Activated CD4-positive, alpha-beta T cell treated with anti-CD3 and anti-CD28 coated beads, Interleukin-2, amount 10 ng/mL, durations not matched to agents 7 days and 5 days (primary cell): ENCODE results near the gene LRRC3. TPM values are rescaled to one million over a fixed set of nuclear protein-coding genes. Genes with fewer than 3 reads are reported as not detected.

Source experiments
- CTCF ChIA-PET: fragments of 350-600 bp; sonication (Branson Sonifier 250); formaldehyde crosslinking; loops from one replicate; lab custom pipeline; 2021; ENCODE audit warnings: antibody characterized with exemption; lab: Charles Lee
- POLR2A ChIA-PET: fragments of 350-600 bp; sonication (Branson Sonifier 250); formaldehyde crosslinking; loops from one replicate; lab custom pipeline; 2021; ENCODE audit warnings: antibody characterized with exemption; lab: Charles Lee
- DNase-seq: peaks from one replicate; pipeline ENCODE4 v3.0.0-alpha.2; 2020
- H3K27ac Mint-ChIP-seq: one replicate; pipeline ENCODE4 v1.8.0; 2021; ENCODE audit warnings: mild to moderate bottlenecking, moderate library complexity, mixed read lengths
- H3K27me3 Mint-ChIP-seq: one replicate; pipeline ENCODE4 v1.8.0; 2021; ENCODE audit warnings: mixed read lengths
- H3K36me3 Mint-ChIP-seq: one replicate; pipeline ENCODE4 v1.8.0; 2021; ENCODE audit warnings: low read depth, mixed read lengths
- H3K4me1 Mint-ChIP-seq: one replicate; pipeline ENCODE4 v1.8.0; 2021; ENCODE audit warnings: mixed read lengths
- H3K4me3 Mint-ChIP-seq: one replicate; pipeline ENCODE4 v1.8.0; 2021; ENCODE audit warnings: mild to moderate bottlenecking, moderate library complexity, mixed read lengths
- H3K9me3 Mint-ChIP-seq: one replicate; pipeline ENCODE4 v1.8.0; 2021; ENCODE audit warnings: mixed read lengths
- total RNA-seq, 2 experiments: library from RNA; stranded (reverse); gene quantifications; one replicate each; pipeline ENCODE4 v1.2.3, GENCODE V29; 2021

The LRRC3 gene
- total RNA-seq, 2 experiments from 2014 or later, result 5.0 to 5.1 TPM

GRCh38 chr21:44427241-44428120, 27.8 kb upstream of the LRRC3 start:
- Mint-ChIP-seq H3K36me3 (peaks cover 8% of the 10 kb centered on the region), H3K27me3 (no peaks in the 10 kb centered on the region), H3K27ac (peak overlapping the region; percentile 27), H3K9me3 (peaks cover 13% of the 10 kb centered on the region), H3K4me3 (no peak overlapping the region), H3K4me1 (no peaks in the 10 kb centered on the region)
- ChIA-PET CTCF (interaction anchor here (0.6 to 1.2 kb wide), 2 partner anchors 74 to 158 kb away, joined by 4 read pairs; no protein-coding TSS in a partner anchor), POLR2A (no interaction called here)
- no peak for DNase-seq

- DNase-seq, result peak; percentile 52
- CTCF ChIA-PET, result interaction anchor here (0.6 to 1.2 kb wide), 2 partner anchors 75 to 159 kb away, joined by 4 read pairs; no protein-coding TSS in a partner anchor
- POLR2A ChIA-PET, result no interaction called here
- Mint-ChIP-seq H3K27ac (no peak overlapping the region), H3K36me3 (peaks cover 8% of the 10 kb centered on the region), H3K4me1 (no peaks in the 10 kb centered on the region), H3K4me3 (no peak overlapping the region), H3K9me3 (peaks cover 13% of the 10 kb centered on the region), H3K27me3 (no peaks in the 10 kb centered on the region)
These were observed 26.9 kb upstream of the LRRC3 start for GRCh38 chr21:44428281-44428960.

- Mint-ChIP-seq H3K9me3 (peaks cover 13% of the 10 kb centered on the region), H3K4me3 (no peak overlapping the region), H3K36me3 (peaks cover 8% of the 10 kb centered on the region), H3K4me1 (no peaks in the 10 kb centered on the region), H3K27ac (no peak overlapping the region), H3K27me3 (no peaks in the 10 kb centered on the region)
- ChIA-PET CTCF (interaction anchor here (1.0 kb wide), 1 partner anchor 13 kb away, joined by 4 read pairs; no protein-coding TSS in a partner anchor), POLR2A (no interaction called here)
- DNase-seq, result no peak
These were observed 25.4 kb upstream of the LRRC3 start for GRCh38 chr21:44429894-44430293.

- Mint-ChIP-seq H3K4me3 (no peak overlapping the region), H3K36me3 (peaks cover 8% of the 10 kb centered on the region), H3K9me3 (peaks cover 13% of the 10 kb centered on the region), H3K27ac (no peak overlapping the region), H3K27me3 (no peaks in the 10 kb centered on the region), H3K4me1 (no peaks in the 10 kb centered on the region)
- DNase-seq, result no peak
- ChIA-PET CTCF (interaction anchor here (0.7 kb wide), 1 partner anchor 132 kb away, joined by 3 read pairs; no protein-coding TSS in a partner anchor), POLR2A (no interaction called here)
These were observed 24.0 kb upstream of the LRRC3 start for GRCh38 chr21:44431300-44431699.

- H3K27ac Mint-ChIP-seq, result no peak overlapping the region
- peaks cover 3% of the 10 kb centered on the region for H3K36me3 Mint-ChIP-seq
- no peak overlapping the region for H3K4me3 Mint-ChIP-seq
- H3K4me1 Mint-ChIP-seq, result no peaks in the 10 kb centered on the region
- ChIA-PET POLR2A (no interaction called here), CTCF (interaction anchor here (1.2 to 1.3 kb wide), 2 partner anchors 11 to 39 kb away, joined by 3 to 5 read pairs; no protein-coding TSS in a partner anchor)
- no peak for DNase-seq
- no peaks in the 10 kb centered on the region for H3K27me3 Mint-ChIP-seq
- H3K9me3 Mint-ChIP-seq, result peaks cover 13% of the 10 kb centered on the region
These were observed 22.2 kb upstream of the LRRC3 start for GRCh38 chr21:44432841-44433790.

GRCh38 chr21:44433791-44434567, 21.3 kb upstream of the LRRC3 start:
- no peak for DNase-seq
- Mint-ChIP-seq H3K4me1 (no peaks in the 10 kb centered on the region), H3K4me3 (no peak overlapping the region), H3K36me3 (peaks cover 3% of the 10 kb centered on the region), H3K27ac (no peak overlapping the region), H3K9me3 (peaks cover 10% of the 10 kb centered on the region), H3K27me3 (no peaks in the 10 kb centered on the region)
- POLR2A ChIA-PET, result no interaction called here
- CTCF ChIA-PET, result interaction anchor here (1.3 kb wide), 1 partner anchor 40 kb away, joined by 5 read pairs; no protein-coding TSS in a partner anchor

GRCh38 chr21:44434568-44434925, 20.8 kb upstream of the LRRC3 start:
- peaks cover 3% of the 10 kb centered on the region for H3K36me3 Mint-ChIP-seq
- ChIA-PET POLR2A (no interaction called here), CTCF (no interaction called here)
- H3K9me3 Mint-ChIP-seq, result peaks cover 10% of the 10 kb centered on the region
- H3K27me3 Mint-ChIP-seq, result no peaks in the 10 kb centered on the region
- no peak overlapping the region for H3K4me3 Mint-ChIP-seq
- no peaks in the 10 kb centered on the region for H3K4me1 Mint-ChIP-seq
- DNase-seq, result no peak
- H3K27ac Mint-ChIP-seq, result no peak overlapping the region

GRCh38 chr21:44434936-44435635, 20.2 kb upstream of the LRRC3 start:
- Mint-ChIP-seq H3K36me3 (peaks cover 2% of the 10 kb centered on the region), H3K27ac (no peak overlapping the region), H3K27me3 (no peaks in the 10 kb centered on the region), H3K4me1 (no peaks in the 10 kb centered on the region), H3K9me3 (peaks cover 5% of the 10 kb centered on the region), H3K4me3 (no peak overlapping the region)
- DNase-seq, result no peak
- ChIA-PET POLR2A (no interaction called here), CTCF (no interaction called here)

- H3K27me3 Mint-ChIP-seq, result no peaks in the 10 kb centered on the region
- no peaks in the 10 kb centered on the region for H3K4me1 Mint-ChIP-seq
- peaks cover 2% of the 10 kb centered on the region for H3K9me3 Mint-ChIP-seq
- peaks cover 2% of the 10 kb centered on the region for H3K36me3 Mint-ChIP-seq
- no peak overlapping the region for H3K4me3 Mint-ChIP-seq
- no peak overlapping the region for H3K27ac Mint-ChIP-seq
- DNase-seq, result no peak
- ChIA-PET CTCF (no interaction called here), POLR2A (no interaction called here)
These were observed 19.1 kb upstream of the LRRC3 start for GRCh38 chr21:44436111-44436611.

GRCh38 chr21:44436958-44437357, 18.4 kb upstream of the LRRC3 start:
- H3K27ac Mint-ChIP-seq, result no peak overlapping the region
- H3K4me1 Mint-ChIP-seq, result no peaks in the 10 kb centered on the region
- H3K27me3 Mint-ChIP-seq, result no peaks in the 10 kb centered on the region
- ChIA-PET POLR2A (no interaction called here), CTCF (no interaction called here)
- DNase-seq, result no peak
- H3K36me3 Mint-ChIP-seq, result no peaks in the 10 kb centered on the region
- no peak overlapping the region for H3K4me3 Mint-ChIP-seq
- no peaks in the 10 kb centered on the region for H3K9me3 Mint-ChIP-seq

GRCh38 chr21:44437371-44437695, 18.0 kb upstream of the LRRC3 start:
- Mint-ChIP-seq H3K4me1 (no peaks in the 10 kb centered on the region), H3K27ac (no peak overlapping the region), H3K36me3 (no peaks in the 10 kb centered on the region), H3K4me3 (no peak overlapping the region), H3K27me3 (no peaks in the 10 kb centered on the region), H3K9me3 (no peaks in the 10 kb centered on the region)
- ChIA-PET CTCF (interaction anchor here (0.8 kb wide), 1 partner anchor 10 kb away, joined by 4 read pairs; no protein-coding TSS in a partner anchor), POLR2A (no interaction called here)
- no peak for DNase-seq
